Mammary epithelial cell (primary cell): Measurements from ENCODE around the gene TBXA2R.

Experiments used
- EZH2 ChIP-seq: IDR thresholded peaks from 2 replicates; pipeline ENCODE4 v1.6.1; 2012; ENCODE audit warnings: low read length, inconsistent platforms, borderline replicate concordance
- TF ChIP-seq, protein P1 (sequence below), 2 donors: IDR thresholded peaks in 1 of 2; conservative IDR thresholded peaks in 1 of 2; 2 replicates each; pipeline ENCODE4 v1.5.1; 2011 to 2012; ENCODE audit warnings: inconsistent platforms in 2 of 2, low read length in 2 of 2, mild to moderate bottlenecking in 2 of 2, control low read depth in 1 of 2, low read depth in 1 of 2; ENCODE audit not compliant: insufficient read depth in 1 of 2; ENCODE audit errors: extremely low read depth in 1 of 2

- TF ChIP-seq, protein P1, sequence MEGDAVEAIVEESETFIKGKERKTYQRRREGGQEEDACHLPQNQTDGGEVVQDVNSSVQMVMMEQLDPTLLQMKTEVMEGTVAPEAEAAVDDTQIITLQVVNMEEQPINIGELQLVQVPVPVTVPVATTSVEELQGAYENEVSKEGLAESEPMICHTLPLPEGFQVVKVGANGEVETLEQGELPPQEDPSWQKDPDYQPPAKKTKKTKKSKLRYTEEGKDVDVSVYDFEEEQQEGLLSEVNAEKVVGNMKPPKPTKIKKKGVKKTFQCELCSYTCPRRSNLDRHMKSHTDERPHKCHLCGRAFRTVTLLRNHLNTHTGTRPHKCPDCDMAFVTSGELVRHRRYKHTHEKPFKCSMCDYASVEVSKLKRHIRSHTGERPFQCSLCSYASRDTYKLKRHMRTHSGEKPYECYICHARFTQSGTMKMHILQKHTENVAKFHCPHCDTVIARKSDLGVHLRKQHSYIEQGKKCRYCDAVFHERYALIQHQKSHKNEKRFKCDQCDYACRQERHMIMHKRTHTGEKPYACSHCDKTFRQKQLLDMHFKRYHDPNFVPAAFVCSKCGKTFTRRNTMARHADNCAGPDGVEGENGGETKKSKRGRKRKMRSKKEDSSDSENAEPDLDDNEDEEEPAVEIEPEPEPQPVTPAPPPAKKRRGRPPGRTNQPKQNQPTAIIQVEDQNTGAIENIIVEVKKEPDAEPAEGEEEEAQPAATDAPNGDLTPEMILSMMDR (conservative IDR thresholded peaks at IDR 0.05 in 1 of 2, IDR thresholded peaks at IDR 0.05 in 1 of 2; ENCODE audit: extremely low read depth in 1 of 2, insufficient read depth in 1 of 2, low read depth in 1 of 2, low read length in 2 of 2): no peak
- no peak for TF ChIP-seq EZH2
These were observed 54.9 kb downstream of the TBXA2R start for GRCh38 chr19:3551792-3552095.
